GM19395 (cell line): ENCODE data around the gene FEM1C.
A peak's percentile ranks its signal among the peaks of the same experiment; 100 is the strongest.

ENCODE experiments used
- ATAC-seq: cut with Tn5 transposase; IDR thresholded peaks from one replicate; pipeline ENCODE4 v1.9.1; 2021; ENCODE audit warnings: mild to moderate bottlenecking, moderate library complexity; ENCODE audit not compliant: unreplicated experiment

FEM1C gene, protein sequence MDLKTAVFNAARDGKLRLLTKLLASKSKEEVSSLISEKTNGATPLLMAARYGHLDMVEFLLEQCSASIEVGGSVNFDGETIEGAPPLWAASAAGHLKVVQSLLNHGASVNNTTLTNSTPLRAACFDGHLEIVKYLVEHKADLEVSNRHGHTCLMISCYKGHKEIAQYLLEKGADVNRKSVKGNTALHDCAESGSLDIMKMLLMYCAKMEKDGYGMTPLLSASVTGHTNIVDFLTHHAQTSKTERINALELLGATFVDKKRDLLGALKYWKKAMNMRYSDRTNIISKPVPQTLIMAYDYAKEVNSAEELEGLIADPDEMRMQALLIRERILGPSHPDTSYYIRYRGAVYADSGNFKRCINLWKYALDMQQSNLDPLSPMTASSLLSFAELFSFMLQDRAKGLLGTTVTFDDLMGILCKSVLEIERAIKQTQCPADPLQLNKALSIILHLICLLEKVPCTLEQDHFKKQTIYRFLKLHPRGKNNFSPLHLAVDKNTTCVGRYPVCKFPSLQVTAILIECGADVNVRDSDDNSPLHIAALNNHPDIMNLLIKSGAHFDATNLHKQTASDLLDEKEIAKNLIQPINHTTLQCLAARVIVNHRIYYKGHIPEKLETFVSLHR

DNA sequence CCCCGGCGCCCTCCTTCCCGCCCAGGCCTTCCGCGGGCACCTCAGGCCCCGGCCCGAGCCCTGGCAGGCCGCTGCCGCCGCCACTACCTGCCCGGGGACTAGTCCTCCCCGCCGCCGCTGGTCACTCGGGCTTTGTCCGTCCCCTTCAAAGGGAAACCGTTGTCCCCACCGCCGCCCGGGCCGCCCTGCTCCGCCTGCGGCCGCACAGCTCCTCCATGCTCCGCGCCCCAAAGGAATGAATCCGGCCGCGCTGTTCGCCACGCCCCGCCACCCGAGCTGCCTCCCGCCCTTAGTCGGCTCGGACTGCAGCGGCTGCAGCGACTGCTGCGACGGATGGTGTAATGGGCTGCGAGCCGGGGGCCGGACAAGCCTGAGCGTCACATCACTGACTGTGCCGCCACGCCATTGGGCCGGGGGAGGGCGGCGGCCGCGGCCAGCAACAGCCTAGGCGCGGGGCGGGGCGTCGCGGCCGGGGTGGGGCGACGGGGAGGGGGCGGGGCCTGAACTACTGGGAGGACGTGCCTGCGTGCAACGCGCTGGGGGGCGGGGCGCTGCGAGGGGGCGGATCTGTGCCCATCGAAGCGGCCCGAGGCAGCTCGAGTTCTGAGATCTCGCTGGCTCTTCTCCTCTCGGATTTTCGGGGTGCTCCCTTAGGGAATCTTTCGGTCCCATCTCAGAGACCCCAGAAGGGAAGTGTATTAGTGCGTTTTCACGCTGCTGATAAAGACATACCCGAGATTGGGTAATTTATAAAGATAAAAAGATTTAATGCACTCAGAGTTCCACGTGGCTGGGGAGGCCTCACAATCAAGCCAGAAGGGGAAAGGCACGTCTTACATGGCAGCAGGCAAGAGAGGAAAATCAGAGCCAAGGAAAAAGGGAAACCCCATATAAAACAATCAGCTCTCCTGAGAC, at the start of gene FEM1C:
TSS of gene FEM1C (minus strand) at position 340 of the 915 bp plus-strand sequence. CDS start 1,282 bp downstream, outside the sequence.
- peak; percentile 95 for ATAC-seq

DNA sequence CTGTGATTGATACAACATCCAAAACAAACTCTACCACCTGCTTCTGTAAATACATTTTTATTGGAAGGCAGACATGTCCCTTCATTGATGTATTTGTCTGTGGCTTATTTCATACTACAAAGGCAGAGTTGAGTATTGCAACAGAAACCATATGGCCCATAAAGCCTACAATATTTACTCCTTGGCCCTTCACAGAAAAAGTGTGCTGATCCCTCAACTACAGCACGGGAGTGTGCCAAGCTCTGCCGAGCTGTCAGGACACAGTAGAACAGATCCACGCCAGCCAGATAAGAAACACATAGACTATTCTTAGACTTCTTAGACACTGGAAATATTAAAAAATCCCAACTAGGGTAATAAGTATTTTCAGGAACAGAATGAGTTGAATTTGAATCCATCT, 44.5 kb upstream of the FEM1C start:
- no peak for ATAC-seq

DNA sequence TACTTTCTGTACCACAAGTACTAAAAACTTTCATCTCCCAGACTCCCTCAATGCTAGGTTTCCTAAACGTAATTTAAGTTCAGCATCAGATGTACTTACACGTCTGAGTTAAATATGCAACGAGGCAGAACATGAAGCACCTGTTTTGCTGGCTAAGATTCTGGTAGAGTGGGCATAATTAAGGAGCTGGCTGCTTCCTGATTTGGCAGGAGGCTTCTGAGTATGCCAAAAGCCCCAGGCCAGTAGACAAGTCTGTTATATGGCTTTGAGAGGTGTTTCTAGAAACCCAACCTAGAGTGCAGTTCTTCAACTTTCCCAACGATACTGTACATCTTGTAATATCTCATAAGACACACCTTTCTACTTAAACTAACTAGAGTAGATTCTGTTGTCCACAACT, 44.1 kb upstream of the FEM1C start:
- ATAC-seq: no peak

DNA sequence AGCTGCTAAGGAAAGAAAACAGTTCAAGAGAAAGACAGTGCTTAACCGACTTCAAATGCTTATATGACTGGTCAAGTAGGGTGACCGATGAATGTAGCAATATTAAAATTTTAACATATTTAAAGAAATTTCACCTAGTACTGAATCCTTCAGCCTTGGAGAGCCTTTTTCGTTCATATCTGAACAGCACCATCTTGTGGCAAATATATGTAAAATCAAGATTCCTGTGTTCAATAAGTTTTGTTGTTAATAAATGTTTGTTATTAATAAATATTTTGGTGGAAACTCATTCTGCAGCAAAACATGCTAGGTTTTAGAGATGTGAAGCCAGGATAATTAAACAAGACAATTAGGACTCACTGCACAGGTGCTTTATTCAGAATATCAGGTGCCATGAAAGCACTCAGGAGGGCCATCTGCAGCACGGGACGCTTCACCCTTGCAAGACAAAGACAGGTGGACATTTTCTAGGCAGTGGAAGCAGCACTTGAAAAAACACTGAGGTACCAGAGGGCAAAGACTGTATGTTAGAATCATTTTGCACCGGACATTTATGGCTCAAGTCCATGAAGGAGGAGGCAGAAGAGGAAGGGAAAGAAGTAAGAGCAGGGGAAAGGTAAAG, 42.1 kb upstream of the FEM1C start:
- ATAC-seq: peak; percentile 47

DNA sequence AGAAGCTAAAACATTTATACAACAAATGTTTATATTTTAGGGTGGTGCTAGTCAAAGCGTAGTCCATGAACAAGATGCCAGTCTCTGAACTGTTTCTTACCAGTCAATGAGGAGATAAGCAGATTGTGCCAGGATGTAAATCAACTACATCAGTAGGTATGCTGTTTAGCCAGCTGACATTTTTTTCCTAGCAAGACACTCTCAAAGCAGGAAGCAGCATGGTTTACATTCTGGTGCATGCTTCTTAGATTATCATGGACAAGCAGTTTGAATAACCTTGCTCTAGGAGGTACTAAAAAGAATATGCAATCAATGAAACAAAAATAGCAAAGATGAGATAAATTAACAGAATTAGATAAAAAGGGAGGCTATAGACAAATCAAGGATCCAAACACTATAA, 40.7 kb upstream of the FEM1C start:
- no peak for ATAC-seq

DNA sequence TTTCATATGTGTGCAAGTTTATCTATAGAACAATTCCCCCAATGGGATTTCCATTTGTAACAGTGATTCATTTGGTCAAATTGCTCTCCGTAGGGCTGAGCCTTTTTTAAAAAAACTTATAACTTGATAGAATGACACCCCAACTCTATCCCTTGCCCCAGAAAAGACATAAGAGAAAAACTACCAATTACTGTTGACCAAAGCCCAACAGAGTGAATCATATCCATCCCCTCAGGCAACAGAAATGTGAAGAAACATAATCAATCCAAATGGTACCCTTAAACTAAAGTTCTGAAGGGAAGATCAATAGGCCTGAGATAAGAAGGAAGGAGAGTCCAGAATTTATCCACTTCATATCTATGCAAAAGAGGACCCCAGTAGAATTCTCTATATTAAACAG, 39.9 kb upstream of the FEM1C start:
- ATAC-seq: no peak

DNA sequence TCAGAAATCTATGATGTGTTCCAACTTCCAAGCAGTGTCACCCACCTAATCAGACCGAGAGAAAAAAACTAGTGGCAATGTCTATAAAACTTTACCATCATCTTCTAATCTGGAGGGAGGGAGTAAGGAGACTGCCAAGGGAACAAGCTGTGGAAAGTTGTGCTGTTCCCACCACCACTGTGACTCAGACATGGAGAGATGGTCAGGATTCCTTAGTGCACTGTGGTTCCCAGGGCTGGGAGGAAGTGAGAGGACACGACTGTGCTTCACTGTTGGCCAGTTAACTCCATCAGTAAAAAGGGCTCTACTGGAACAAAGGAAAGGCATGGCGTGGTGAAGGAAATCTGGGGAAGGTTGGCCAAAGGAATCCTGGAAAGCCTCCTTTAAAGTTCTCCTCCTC, 38.9 kb upstream of the FEM1C start:
- ATAC-seq: no peak

DNA sequence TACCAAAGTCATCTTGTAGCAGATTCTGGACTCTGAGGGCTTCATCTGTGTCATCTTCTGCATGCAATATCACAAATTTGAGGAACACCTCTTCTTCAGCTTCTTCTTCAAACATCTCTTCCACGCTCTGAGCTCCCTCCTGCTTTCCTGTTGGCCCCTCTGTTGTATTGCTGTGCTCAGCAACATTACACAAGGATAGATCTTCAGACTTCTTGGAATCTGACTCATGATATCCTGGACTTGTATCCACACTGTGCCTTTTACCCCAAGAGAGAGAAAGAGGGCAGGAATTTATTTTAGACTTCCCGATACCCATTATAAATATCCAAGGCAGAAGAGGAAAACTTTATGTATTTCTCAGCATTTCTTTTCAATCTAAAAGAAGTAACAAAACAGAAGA, 36.4 kb upstream of the FEM1C start:
- no peak for ATAC-seq

DNA sequence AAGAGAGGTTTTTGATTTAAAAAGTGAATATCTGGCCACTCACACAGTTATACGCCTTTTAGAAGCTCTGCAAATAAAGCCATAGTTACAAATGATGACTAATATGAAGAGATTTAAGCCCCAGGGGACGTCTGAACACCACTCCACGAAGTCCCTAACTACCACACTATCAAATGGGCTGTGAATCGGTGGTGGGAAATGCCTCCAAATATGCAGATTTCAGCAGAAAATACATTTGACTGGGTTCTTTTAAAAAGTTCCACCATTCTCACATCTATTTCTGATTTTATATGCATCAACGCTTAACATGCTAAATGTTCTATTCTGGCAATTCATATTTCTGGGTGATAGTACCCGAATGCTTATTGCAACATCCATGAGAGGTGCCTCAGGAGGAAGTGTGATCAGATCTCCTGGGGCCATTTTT, 35.2 kb upstream of the FEM1C start:
- ATAC-seq: peak; percentile 56

DNA sequence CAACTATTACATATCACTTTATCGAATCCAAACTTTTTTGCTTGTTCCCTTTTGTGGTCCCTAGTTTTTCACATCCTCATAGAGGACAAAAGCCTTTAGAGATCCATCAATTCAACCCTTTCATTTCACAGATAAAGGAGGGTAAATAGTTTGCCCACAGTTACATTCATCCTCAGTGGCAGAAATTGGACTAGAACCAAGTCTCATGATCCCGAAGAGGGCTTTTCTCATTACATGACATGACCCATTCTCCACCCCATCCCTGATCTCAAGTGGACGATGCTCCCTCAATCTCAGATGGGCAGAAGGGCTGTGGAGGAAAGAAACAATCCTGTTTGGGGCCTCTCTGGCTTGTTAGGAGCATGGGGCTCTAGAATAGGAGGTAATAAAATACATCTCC, 34.6 kb upstream of the FEM1C start:
- peak; percentile 2 for ATAC-seq

DNA sequence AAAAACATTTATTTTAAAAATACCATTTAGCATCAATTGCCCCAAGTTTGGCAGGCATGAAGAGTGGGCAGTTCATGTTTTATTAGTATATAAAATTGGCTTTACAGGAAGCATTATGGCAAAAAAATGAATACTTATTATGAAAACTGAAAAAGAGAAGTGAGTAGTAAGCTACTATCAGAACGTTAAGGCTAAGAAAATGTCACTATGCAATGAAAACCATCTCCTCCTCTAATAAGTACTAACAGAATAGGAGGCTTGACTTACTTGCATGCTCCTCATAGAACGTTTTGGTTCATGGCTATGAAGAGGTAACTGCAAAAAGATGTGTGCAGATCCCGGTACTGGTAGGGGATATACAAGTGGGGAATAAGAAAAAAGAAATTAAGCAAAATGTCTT, 34.1 kb upstream of the FEM1C start:
- ATAC-seq: peak; percentile 67

DNA sequence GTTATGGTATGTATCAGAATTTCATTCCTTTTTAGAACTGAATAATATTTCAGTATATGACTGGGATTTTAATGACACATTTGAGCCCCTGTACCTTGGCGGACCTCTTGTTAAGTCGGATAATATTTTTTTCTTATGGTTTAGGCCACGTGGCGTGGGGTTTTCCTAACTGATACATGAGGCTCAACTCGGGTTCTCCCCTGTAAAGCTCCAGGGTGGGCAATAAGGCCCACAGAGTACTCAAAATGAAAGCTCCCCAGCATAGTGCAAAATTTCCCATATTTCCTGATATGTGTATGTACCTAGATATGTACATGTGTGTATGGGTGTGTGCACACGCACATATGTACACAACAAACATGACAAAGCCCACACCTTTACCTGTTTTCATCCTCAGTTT, 33.2 kb upstream of the FEM1C start:
- no peak for ATAC-seq

DNA sequence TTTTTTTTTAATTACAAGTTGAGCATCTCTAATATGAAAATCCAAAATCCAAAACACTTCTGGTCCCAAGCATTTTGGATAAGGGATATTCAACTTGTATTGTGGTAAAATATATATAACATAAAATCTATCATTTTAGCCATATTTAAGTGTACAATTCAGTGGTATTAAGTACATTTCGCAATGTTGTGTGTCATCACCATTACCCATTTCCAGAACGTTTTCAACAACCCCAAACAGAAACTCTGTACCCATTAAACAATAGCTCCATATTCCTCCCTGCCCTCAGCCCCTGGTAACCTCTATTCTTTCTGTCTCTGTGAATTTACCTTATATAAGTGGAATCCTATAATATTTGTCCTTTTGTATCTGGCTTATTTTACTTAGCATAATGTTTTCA, 32.8 kb upstream of the FEM1C start:
- ATAC-seq: no peak

DNA sequence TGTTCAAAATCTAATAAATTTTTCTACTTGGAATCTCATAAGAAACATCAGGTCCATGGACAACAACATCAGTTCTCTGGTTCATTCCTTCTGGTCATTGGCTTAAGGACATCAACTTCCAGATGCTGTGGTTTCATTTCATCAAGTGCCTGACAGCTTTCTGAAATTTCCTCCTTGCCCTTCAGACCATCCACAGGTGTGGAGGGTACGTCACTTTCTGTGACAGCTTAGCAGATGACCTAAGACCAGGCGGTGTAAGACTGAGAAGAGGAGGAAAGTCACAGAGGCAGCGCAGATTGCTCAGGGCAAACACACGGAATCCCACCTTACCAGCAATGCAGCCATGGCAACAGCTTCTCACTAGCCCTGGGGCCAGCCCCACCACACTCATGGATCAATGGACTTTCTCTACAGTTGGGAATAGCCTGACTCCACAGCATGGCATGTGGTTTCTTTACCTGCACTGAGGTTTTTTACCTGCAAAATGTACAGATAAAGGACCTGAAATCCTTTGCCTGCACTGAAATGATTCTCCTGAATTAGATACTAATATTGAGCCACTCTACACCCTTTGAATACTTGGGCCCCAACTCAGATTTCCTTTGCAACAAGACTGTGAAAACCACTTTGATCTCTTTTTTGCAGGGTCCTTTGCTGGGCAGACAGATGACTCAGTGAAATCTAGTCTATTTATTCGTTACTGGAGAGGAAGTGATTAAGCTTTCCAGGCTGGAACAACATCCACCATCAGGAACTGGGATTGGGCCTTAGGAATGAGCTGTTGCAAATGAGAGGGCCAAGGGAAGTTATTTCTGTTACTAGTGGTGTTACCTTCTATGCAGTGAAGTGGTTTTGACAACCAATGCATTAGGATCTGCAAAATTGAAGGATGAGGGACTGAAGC, 30.8 kb upstream of the FEM1C start:
- ATAC-seq: peak; percentile 48

DNA sequence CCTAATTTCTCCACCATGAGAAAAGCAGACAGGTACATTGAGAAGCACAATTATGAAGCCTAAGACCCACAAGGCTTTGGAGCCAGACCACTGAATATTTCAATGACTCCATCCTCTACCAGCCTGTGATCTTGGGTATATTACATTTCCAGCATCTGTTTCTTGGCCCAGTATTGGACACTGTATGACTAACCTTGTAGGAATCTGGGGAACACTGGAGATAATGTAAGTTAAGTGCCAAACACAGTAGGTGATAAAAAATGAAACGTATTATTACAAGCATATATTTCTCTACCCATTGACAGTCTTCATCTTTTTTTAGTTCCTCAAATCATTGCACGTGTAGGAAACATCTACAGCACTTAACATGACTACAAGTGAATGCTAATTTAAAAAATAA, 28.6 kb upstream of the FEM1C start:
- no peak for ATAC-seq

DNA sequence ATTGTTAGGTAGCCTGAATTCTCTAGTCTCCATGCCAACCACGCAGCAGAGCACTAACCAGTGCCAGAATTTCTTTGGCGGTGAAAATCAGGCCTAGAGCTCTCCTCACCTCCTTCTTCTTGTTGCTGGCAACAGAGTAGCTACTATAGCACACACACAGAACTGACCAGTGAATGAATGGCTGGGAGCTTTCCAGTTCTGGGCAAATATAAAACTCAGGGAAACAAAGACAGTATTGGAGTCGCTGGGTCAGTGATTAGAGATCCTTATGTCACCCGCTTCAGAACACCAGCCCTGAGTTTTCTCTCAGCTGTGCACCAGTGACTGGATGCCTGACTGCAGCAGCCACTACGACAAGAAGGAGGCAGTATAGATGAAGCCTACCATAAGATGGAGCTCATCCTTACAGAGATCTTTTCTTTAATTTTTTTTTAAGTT, 26.9 kb upstream of the FEM1C start:
- no peak for ATAC-seq

DNA sequence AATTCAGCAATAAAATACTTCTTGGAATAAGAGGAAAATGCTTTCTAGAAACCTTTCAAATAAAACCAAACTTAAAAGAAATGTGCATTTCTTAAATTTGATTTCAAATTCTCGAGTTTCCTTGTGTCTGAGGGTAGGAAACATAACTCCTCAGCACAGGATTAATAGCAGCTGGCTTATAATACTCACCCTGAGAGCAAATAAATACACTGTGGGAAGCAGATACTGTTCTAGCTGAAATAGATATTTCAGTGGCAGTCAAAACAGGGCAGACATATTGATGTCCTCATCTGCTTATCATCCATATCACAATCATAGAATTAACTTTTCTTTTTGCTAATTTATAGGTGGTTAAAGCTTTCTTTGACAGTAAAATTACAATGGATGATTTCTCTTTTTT, 24.1 kb upstream of the FEM1C start:
- ATAC-seq: no peak

DNA sequence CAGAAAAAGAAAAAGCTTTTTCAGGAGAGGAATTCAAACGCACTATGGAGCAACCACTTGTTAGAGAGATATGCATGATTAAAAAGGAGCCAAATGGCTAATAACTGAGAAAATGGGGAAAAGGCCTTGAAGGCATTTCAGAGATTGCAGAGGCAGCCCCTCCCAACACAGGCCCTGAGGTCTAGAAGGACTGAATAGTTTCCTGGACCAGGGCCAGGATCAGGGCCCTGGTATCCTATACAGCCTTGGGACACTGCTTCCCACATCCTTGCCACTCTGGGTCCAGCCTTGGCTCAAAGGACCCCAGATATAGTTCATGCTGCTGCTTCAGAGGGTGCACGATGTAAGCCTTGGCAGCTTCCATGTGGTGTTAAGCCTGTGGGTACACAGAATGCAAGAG, 20.7 kb upstream of the FEM1C start:
- ATAC-seq: no peak

DNA sequence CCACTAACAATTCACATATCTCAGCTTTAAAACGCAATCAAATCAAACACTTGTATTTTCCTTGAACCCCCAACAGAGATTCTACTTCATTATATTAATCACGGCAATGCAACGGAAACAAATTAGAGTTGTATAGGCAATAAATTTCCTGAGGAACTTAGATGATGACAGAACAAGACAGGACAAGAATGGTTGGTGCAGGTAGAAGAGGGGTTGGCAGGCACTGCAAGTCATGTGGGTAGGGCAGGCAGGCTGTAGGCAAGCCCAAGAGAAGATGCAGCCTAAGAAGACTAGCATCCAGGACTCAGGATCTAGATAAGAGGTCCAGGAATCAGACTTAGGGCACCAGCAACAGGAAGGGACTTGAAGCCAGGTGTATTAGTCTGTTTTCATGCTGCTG, 16.6 kb upstream of the FEM1C start:
- ATAC-seq: no peak

DNA sequence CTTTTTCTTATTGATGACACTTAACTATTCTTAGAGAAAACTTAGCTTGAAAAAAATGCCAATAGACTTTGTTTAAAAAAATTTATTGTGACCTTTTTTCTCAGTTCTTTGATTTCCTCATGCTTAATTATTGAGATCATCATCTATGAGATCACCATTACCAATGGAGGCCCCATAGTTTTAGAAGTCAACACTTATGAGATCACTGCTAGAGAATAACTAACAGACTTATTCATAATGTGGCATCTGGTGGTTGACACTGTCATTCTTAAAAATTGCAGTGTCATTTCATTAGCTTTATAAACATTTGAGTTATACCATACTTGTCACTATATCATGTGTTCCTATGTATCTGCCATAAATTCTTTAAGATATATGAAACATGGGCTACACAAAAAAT, 14.9 kb upstream of the FEM1C start:
- no peak for ATAC-seq
